Measurements from ENCODE around the gene PPCDC. TPM values are rescaled to one million over a fixed set of nuclear protein-coding genes. Genes with fewer than 3 reads are reported as not detected.

The PPCDC gene
- total and polyA plus RNA-seq, 4 donors: 12.8 to 23.8 (median 20.8) TPM

DNA sequence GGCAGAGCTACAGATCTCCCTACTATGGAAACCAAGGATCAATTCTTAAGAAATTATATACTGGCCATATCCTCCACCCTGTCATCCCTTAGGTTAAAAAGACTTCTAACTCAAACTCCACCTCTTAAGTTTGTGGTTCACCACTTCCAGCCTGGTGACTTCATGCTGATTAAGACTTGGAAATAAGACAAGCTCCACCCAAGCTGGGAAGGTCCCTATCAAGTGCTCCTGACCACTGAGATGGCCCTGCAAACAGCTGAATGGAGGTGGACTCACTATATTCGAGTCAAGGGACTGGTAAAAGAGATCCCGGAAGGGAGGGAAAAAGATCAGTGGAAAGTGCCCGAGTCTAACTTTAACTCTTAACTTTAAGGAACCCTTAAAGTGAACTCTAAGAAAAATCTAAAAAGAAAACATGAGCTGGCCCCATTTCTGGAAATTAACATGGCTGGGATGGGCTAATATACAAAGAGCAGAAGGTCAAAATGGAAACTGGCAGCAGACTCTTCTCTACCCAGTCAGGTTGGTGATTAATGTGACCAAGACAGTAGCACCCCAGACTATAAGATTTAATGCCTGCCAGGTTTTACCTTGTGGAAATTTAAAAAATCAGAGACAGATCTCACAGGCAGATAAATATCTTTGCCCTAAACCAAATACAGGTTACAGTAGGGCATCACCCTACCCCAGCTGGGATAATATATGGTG is 43.9 kb downstream of the PPCDC start:
- no peak for ATAC-seq (ENCODE audit: insufficient read depth, low FRiP score)
- TF ChIP-seq, protein P1, sequence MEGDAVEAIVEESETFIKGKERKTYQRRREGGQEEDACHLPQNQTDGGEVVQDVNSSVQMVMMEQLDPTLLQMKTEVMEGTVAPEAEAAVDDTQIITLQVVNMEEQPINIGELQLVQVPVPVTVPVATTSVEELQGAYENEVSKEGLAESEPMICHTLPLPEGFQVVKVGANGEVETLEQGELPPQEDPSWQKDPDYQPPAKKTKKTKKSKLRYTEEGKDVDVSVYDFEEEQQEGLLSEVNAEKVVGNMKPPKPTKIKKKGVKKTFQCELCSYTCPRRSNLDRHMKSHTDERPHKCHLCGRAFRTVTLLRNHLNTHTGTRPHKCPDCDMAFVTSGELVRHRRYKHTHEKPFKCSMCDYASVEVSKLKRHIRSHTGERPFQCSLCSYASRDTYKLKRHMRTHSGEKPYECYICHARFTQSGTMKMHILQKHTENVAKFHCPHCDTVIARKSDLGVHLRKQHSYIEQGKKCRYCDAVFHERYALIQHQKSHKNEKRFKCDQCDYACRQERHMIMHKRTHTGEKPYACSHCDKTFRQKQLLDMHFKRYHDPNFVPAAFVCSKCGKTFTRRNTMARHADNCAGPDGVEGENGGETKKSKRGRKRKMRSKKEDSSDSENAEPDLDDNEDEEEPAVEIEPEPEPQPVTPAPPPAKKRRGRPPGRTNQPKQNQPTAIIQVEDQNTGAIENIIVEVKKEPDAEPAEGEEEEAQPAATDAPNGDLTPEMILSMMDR (IDR thresholded peaks at IDR 0.05; ENCODE audit: control extremely low read depth, extremely low read depth): no peak
- DNase-seq: no peak

DNA sequence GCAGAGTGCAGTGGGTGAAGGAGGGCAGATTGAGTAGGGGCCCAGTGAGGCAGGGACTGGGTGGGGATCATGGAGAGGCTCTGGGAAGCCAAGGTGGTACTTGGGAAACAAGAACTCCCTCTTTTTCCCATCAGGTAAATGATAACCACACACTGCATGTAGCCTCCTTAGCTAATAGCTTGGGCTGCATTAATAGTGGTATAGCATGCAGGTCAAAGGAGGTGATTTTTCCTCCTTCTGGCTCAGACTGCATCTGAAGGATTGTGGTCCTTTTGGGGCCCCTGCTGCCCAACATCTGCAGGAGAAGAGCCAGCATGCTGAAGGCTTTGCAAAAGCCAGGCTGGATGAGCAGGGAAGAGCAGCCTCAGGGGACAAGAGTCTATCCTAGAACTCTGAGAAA is 45.4 kb downstream of the PPCDC start:
- no peaks in the 10 kb centered on the region for H3K27me3 ChIP-seq (ENCODE audit: control insufficient read depth in 3 of 3, insufficient read depth in 3 of 3, low read length in 2 of 3)
- DNase-seq: no peak
- no peak overlapping the region for H3K4me3 ChIP-seq
- TF ChIP-seq, protein P1 (IDR thresholded peaks at IDR 0.05; ENCODE audit: control extremely low read depth, extremely low read depth): no peak
- no peak for ATAC-seq (ENCODE audit: insufficient read depth, low FRiP score)
- H3K4me1 ChIP-seq (ENCODE audit: control insufficient read depth in 5 of 5, insufficient read depth in 5 of 5, low read length in 5 of 5): peaks cover 0 to 10% (median 0%) of the 10 kb centered on the region in 5 donors
- H3K27ac ChIP-seq (ENCODE audit: low read depth in 1 of 2, low read length in 1 of 2): no peak overlapping the region
- H3K9ac ChIP-seq (ENCODE audit: insufficient read depth in 1 of 2, low read length in 2 of 2): no peak overlapping the region
- peaks cover 0 to 4% (median 0%) of the 10 kb centered on the region in 4 donors for H3K9me3 ChIP-seq (ENCODE audit: control insufficient read depth in 4 of 4, insufficient read depth in 3 of 4, low read length in 3 of 4)
- no peaks in the 10 kb centered on the region for H3K36me3 ChIP-seq (ENCODE audit: control insufficient read depth in 4 of 4, insufficient read depth in 4 of 4, low read length in 4 of 4)

More for the DNA sequence above, 43.9 kb downstream of the PPCDC start:
- no peak overlapping the region for H3K9ac ChIP-seq (ENCODE audit: insufficient read depth in 1 of 2, low read length in 2 of 2)
- H3K27me3 ChIP-seq (ENCODE audit: control insufficient read depth in 3 of 3, insufficient read depth in 3 of 3, low read length in 2 of 3): no peaks in the 10 kb centered on the region
- H3K4me1 ChIP-seq (ENCODE audit: control insufficient read depth in 5 of 5, insufficient read depth in 5 of 5, low read length in 5 of 5): peaks cover 0 to 10% (median 0%) of the 10 kb centered on the region in 5 donors
- no peaks in the 10 kb centered on the region for H3K36me3 ChIP-seq (ENCODE audit: control insufficient read depth in 4 of 4, insufficient read depth in 4 of 4, low read length in 4 of 4)
- H3K27ac ChIP-seq (ENCODE audit: low read depth in 1 of 2, low read length in 1 of 2): no peak overlapping the region
- no peak overlapping the region for H3K4me3 ChIP-seq
- 45 to 69% methylated on average over 3 of the region's 3 CpGs for WGBS, 2 donors
- H3K9me3 ChIP-seq (ENCODE audit: control insufficient read depth in 4 of 4, insufficient read depth in 3 of 4, low read length in 3 of 4): peaks cover 0 to 4% (median 0%) of the 10 kb centered on the region in 4 donors

DNA sequence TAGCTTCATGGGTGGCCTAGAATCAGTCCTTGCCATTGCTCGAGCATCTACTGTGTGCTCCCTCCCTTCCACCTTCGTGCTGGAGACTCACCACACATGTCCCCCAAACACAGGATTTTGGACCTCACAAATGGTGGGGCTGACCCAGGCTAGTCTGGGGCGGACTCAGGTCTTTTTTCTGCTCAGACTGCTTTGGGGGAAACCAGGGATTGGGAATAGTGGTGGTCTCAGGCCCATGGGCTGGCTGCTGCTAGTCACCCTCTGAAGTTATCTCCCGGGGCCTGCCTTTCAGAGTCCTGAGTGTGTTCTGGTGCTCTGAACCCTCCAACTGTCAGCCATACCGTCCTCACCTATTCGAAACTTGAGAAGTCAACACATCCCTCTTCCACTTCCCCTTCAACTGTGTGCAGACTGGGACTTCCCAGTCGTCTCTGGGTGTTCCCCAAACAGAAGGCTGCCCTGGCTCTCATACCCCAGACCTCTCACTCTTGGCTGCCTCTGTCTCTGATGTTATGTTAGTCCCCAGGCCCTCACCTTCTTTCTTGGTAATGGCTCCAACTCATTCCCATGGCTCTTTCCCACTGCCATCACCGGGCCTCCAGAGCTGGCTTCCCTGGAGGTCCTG is 46.0 kb downstream of the PPCDC start:
- DNase-seq: no peak

More for the DNA sequence above, 46.0 kb downstream of the PPCDC start:
- Histone ChIP-seq H3K27me3 (ENCODE audit: control insufficient read depth in 3 of 3, insufficient read depth in 3 of 3, low read length in 2 of 3) (no peaks in the 10 kb centered on the region), H3K4me1 (ENCODE audit: control insufficient read depth in 5 of 5, insufficient read depth in 5 of 5, low read length in 5 of 5) (peaks cover 0 to 10% (median 0%) of the 10 kb centered on the region in 5 donors), H3K27ac (ENCODE audit: low read depth in 1 of 2, low read length in 1 of 2) (peak overlapping the region in 1 of 2 donors; percentile 32), H3K9me3 (ENCODE audit: control insufficient read depth in 4 of 4, insufficient read depth in 3 of 4, low read length in 3 of 4) (peaks cover 0 to 4% (median 0%) of the 10 kb centered on the region in 4 donors), H3K9ac (ENCODE audit: insufficient read depth in 1 of 2, low read length in 2 of 2) (no peak overlapping the region), H3K36me3 (ENCODE audit: control insufficient read depth in 4 of 4, insufficient read depth in 4 of 4, low read length in 4 of 4) (no peaks in the 10 kb centered on the region), H3K4me3 (no peak overlapping the region)
- ATAC-seq (ENCODE audit: insufficient read depth, low FRiP score): no peak
- 65 to 73% methylated on average over 8 of the region's 8 CpGs for WGBS, 2 donors
- TF ChIP-seq, protein P1 (IDR thresholded peaks at IDR 0.05; ENCODE audit: control extremely low read depth, extremely low read depth): no peak

Data from lung (tissue), 12 donors.